Aorta (tissue), 5 donors: ENCODE data around the gene CCNH. TPM values are rescaled to one million over a fixed set of nuclear protein-coding genes. Genes with fewer than 3 reads are reported as not detected.
A peak's percentile ranks its signal among the peaks of the same experiment; 100 is the strongest.

ENCODE experiments used
- ATAC-seq: fragments of 200-7000 bp; cut with Tn5 transposase; one replicate; pipeline ENCODE4 v1.9.1; 2022; ENCODE audit warnings: moderate library complexity; ENCODE audit not compliant: low FRiP score
- DNase-seq, 2 donors: peaks; one replicate each; pipeline ENCODE4 v3.0.0-alpha.2; 2020
- H3K27ac ChIP-seq, 2 donors: one replicate each; pipeline ENCODE4 v1.5.1; 2013; ENCODE audit warnings: low read length in 2 of 2, mild to moderate bottlenecking in 2 of 2, moderate library complexity in 2 of 2, control low read depth in 1 of 2, inconsistent platforms in 1 of 2, low read depth in 1 of 2
- H3K27me3 ChIP-seq, 2 donors: one replicate each; pipeline ENCODE4 v1.6.1; 2013; ENCODE audit warnings: control low read depth in 1 of 2, low read length in 1 of 2, mild to moderate bottlenecking in 1 of 2, moderate library complexity in 1 of 2; ENCODE audit not compliant: insufficient read depth in 2 of 2, control insufficient read depth in 1 of 2
- H3K36me3 ChIP-seq, 2 donors: one replicate each; pipeline ENCODE4 v1.6.1; 2013; ENCODE audit warnings: control low read depth in 1 of 2, low read length in 1 of 2, mild to moderate bottlenecking in 1 of 2; ENCODE audit not compliant: insufficient read depth in 2 of 2, control insufficient read depth in 1 of 2
- H3K4me1 ChIP-seq, 2 donors: one replicate each; pipeline ENCODE4 v1.6.1; 2013; ENCODE audit warnings: low read length in 2 of 2, control low read depth in 1 of 2, mild to moderate bottlenecking in 1 of 2, moderate library complexity in 1 of 2; ENCODE audit not compliant: insufficient read depth in 2 of 2, control insufficient read depth in 1 of 2
- H3K4me3 ChIP-seq, 2 donors: one replicate each; pipeline ENCODE4 v1.5.1; 2013; ENCODE audit warnings: low read length in 2 of 2, control low read depth in 1 of 2, mild to moderate bottlenecking in 1 of 2
- H3K9me3 ChIP-seq: one replicate; pipeline ENCODE4 v1.6.1; 2013; ENCODE audit warnings: mild to moderate bottlenecking, low read length; ENCODE audit not compliant: control insufficient read depth
- WGBS, 2 donors: extraction: QIAGEN DNeasy Blood & Tissue Kit; methylation state at CpG; one replicate each; pipeline ENCODE4 v1.1.7; 2013; 5-methylcytosine and 5-hydroxymethylcytosine counted together
- intact Hi-C, 2 donors: fragments of 100-400 bp; cut with DNase I; formaldehyde crosslinking; loops; one replicate each; pipeline versions ENCODE4 v1.14.2 to v1.15.0; 2022
- long read RNA-seq, 2 donors: library from polyadenylated mRNA; unstranded; transcript quantifications; one replicate each; pipeline ENCODE4 v2.0.0, GENCODE V29; 2020 to 2021
- polyA plus RNA-seq, 2 donors: library from polyadenylated mRNA; stranded (reverse); fragments of 200-250 nt; gene quantifications; one replicate each; pipeline ENCODE4 v1.2.3, GENCODE V29; 2013
- total RNA-seq, 2 donors: library from RNA; stranded (reverse); fragmentation: NEBNext Ultra II Directional; extraction: Animal tissue kit (Norgen Biotek cat#: 25700); gene quantifications; one replicate each; pipeline ENCODE4 v1.2.1, GENCODE V29; 2021
- donor health status: healthy with polysubstance abuse.
- donor health status: Bipolar disorder and iron deficiency.
- donor health status: DM: no; HTN: no; CAD: no.
- donor health status: DM: no; HTN: no; CAD: no.
- donor health status: DM: yes; HTN: yes; CAD: no.

Gene CCNH
- total RNA-seq (10 to 100 TPM; 83.4 to 96.9 TPM), polyA plus RNA-seq (10 to 100 TPM; 23.0 to 35.4 TPM)
- long read RNA-seq, donor 1, transcript CCNH-203 (9 exons, 1,497 nt): minor isoform, 6 of 82 reads
- long read RNA-seq, donor 1, transcript CCNH-201 (9 exons, 1,378 nt): major isoform, 45 of 82 reads
- long read RNA-seq, donor 1, partial matches to known transcripts: 3 of 82 reads
- long read RNA-seq, donor 1, other reads (novel, unspliced or antisense): 24 of 82 reads
- long read RNA-seq, donor 2, transcript CCNH-201 (9 exons, 1,378 nt): major isoform, 11 of 28 reads
- long read RNA-seq, donor 2, partial matches to known transcripts: 3 of 28 reads
- long read RNA-seq, donor 2, other reads (novel, unspliced or antisense): 12 of 28 reads

GRCh38 chr5:87412630-87413342, at the start of gene CCNH:
CCNH (minus strand) TSS chr5:87412930; CDS start chr5:87412794, 136 bp downstream.
- Histone ChIP-seq H3K36me3 (no peaks in the 10 kb centered on the region), H3K4me3 (peak within 1 kb of the TSS; percentile 52 to 65), H3K4me1 (peaks cover 0 to 1% of the 10 kb centered on the region in 2 donors), H3K27ac (peak within 1 kb of the TSS; percentile 33 to 98), H3K9me3 (no peaks in the 10 kb centered on the region), H3K27me3 (no peaks in the 10 kb centered on the region)
- ATAC-seq (peak; percentile 99), DNase-seq (peak; percentile 98 to 99)
- 0 to 1% methylated on average over 46 of the region's 46 CpGs for WGBS, 2 donors
- intact Hi-C loops: loop anchor here in 1 of 2 donors (1.0 to 10.0 kb wide), 4 partner anchors 144 to 1272 kb away; partner anchors contain the start of gene COX7C

GRCh38 chr5:87457706-87458105, 45.0 kb upstream of the CCNH start:
- no peaks in the 10 kb centered on the region for H3K27me3 ChIP-seq
- no peaks in the 10 kb centered on the region for H3K9me3 ChIP-seq
- DNase-seq: no peak
- H3K4me1 ChIP-seq: no peaks in the 10 kb centered on the region
- H3K36me3 ChIP-seq: no peaks in the 10 kb centered on the region
- ATAC-seq: no peak
- H3K4me3 ChIP-seq: no peak overlapping the region
- no peak overlapping the region for H3K27ac ChIP-seq
- intact Hi-C loops: no loop called here

GRCh38 chr5:87453801-87454200, 41.1 kb upstream of the CCNH start:
- H3K27me3 ChIP-seq: no peaks in the 10 kb centered on the region
- WGBS, 2 donors: 86 to 88% methylated on average over 1 of the region's 1 CpG
- DNase-seq: no peak
- no peak overlapping the region for H3K27ac ChIP-seq
- no peak for ATAC-seq
- no peak overlapping the region for H3K4me3 ChIP-seq
- intact Hi-C loops: no loop called here
- H3K4me1 ChIP-seq: no peaks in the 10 kb centered on the region
- no peaks in the 10 kb centered on the region for H3K9me3 ChIP-seq
- no peaks in the 10 kb centered on the region for H3K36me3 ChIP-seq

GRCh38 chr5:87452837-87453236, 40.1 kb upstream of the CCNH start:
- Histone ChIP-seq H3K4me1 (no peaks in the 10 kb centered on the region), H3K4me3 (no peak overlapping the region), H3K36me3 (no peaks in the 10 kb centered on the region), H3K27ac (no peak overlapping the region), H3K9me3 (no peaks in the 10 kb centered on the region), H3K27me3 (no peaks in the 10 kb centered on the region)
- intact Hi-C loops: no loop called here
- DNase-seq: no peak
- ATAC-seq: no peak

- no peak for DNase-seq
- no peak overlapping the region for H3K27ac ChIP-seq
- no peaks in the 10 kb centered on the region for H3K27me3 ChIP-seq
- intact Hi-C loops: no loop called here
- no peaks in the 10 kb centered on the region for H3K9me3 ChIP-seq
- no peak for ATAC-seq
- 63 to 73% methylated on average over 1 of the region's 1 CpG for WGBS, 2 donors
- H3K36me3 ChIP-seq: no peaks in the 10 kb centered on the region
- no peaks in the 10 kb centered on the region for H3K4me1 ChIP-seq
- no peak overlapping the region for H3K4me3 ChIP-seq
These were observed 29.7 kb upstream of the CCNH start for GRCh38 chr5:87442419-87442818.

- Histone ChIP-seq H3K9me3 (no peaks in the 10 kb centered on the region), H3K27me3 (no peaks in the 10 kb centered on the region), H3K36me3 (no peaks in the 10 kb centered on the region), H3K4me1 (no peaks in the 10 kb centered on the region), H3K4me3 (no peak overlapping the region), H3K27ac (no peak overlapping the region)
- no peak for DNase-seq
- WGBS, 2 donors: 58 to 69% methylated on average over 2 of the region's 2 CpGs
- intact Hi-C loops: no loop called here
- no peak for ATAC-seq
These were observed 25.5 kb upstream of the CCNH start for GRCh38 chr5:87438231-87438630.

GRCh38 chr5:87437724-87438123, 25.0 kb upstream of the CCNH start:
- ATAC-seq (no peak), DNase-seq (no peak)
- H3K27me3 ChIP-seq: no peaks in the 10 kb centered on the region
- H3K36me3 ChIP-seq: no peaks in the 10 kb centered on the region
- 82 to 84% methylated on average over 1 of the region's 1 CpG for WGBS, 2 donors
- H3K4me3 ChIP-seq: no peak overlapping the region
- no peaks in the 10 kb centered on the region for H3K4me1 ChIP-seq
- intact Hi-C loops: no loop called here
- H3K27ac ChIP-seq: no peak overlapping the region
- H3K9me3 ChIP-seq: no peaks in the 10 kb centered on the region

GRCh38 chr5:87435144-87435694, 22.5 kb upstream of the CCNH start:
- intact Hi-C loops: no loop called here
- H3K27ac ChIP-seq: no peak overlapping the region

More at GRCh38 chr5:87435144-87435694, 22.5 kb upstream of the CCNH start:
- H3K4me1 ChIP-seq: no peaks in the 10 kb centered on the region
- no peak overlapping the region for H3K4me3 ChIP-seq
- H3K9me3 ChIP-seq: no peaks in the 10 kb centered on the region
- 77 to 84% methylated on average over 2 of the region's 2 CpGs for WGBS, 2 donors
- ATAC-seq: no peak
- DNase-seq: no peak
- no peaks in the 10 kb centered on the region for H3K27me3 ChIP-seq
- H3K36me3 ChIP-seq: no peaks in the 10 kb centered on the region
